NT2/D1 (cell line): ENCODE measurements around the gene RERE.

Source experiments
- DNase-seq: peaks from one replicate; pipeline ENCODE4 v3.0.0-alpha.2; 2011; ENCODE audit warnings: low read depth, low spot score
- H3K27me3 ChIP-seq: 2 replicates; pipeline ENCODE4 v1.6.0; 2011; ENCODE audit warnings: mild to moderate bottlenecking; ENCODE audit not compliant: insufficient read length, insufficient read depth
- H3K36me3 ChIP-seq: 2 replicates; pipeline ENCODE4 v1.6.1; 2011; ENCODE audit warnings: mild to moderate bottlenecking, low read length, mixed read lengths; ENCODE audit not compliant: insufficient read depth, insufficient read length
- H3K4me1 ChIP-seq: 2 replicates; pipeline ENCODE4 v1.5.1; 2011; ENCODE audit not compliant: insufficient read depth, insufficient read length
- H3K4me3 ChIP-seq: 2 replicates; pipeline ENCODE4 v1.5.1; 2011; ENCODE audit warnings: low read depth; ENCODE audit not compliant: insufficient read length
- H3K9ac ChIP-seq: 2 replicates; pipeline ENCODE4 v1.6.0; 2011; ENCODE audit warnings: low read depth; ENCODE audit not compliant: insufficient read length
- H3K9me3 ChIP-seq: 2 replicates; pipeline ENCODE4 v1.5.1; 2011; ENCODE audit warnings: mild to moderate bottlenecking, low read length; ENCODE audit not compliant: insufficient read depth
- SUZ12 ChIP-seq: IDR thresholded peaks from 2 replicates; pipeline ENCODE4 v1.6.1; 2011; ENCODE audit not compliant: insufficient read length, insufficient read depth; ENCODE audit errors: extremely low read depth
- YY1 ChIP-seq: IDR thresholded peaks from 2 replicates; pipeline ENCODE4 v1.6.1; 2011; ENCODE audit not compliant: insufficient read length, insufficient read depth
- ZNF274 ChIP-seq: IDR thresholded peaks from 2 replicates; pipeline ENCODE4 v1.6.1; 2011; ENCODE audit warnings: mild to moderate bottlenecking, low read depth, low read length

RERE gene

DNA sequence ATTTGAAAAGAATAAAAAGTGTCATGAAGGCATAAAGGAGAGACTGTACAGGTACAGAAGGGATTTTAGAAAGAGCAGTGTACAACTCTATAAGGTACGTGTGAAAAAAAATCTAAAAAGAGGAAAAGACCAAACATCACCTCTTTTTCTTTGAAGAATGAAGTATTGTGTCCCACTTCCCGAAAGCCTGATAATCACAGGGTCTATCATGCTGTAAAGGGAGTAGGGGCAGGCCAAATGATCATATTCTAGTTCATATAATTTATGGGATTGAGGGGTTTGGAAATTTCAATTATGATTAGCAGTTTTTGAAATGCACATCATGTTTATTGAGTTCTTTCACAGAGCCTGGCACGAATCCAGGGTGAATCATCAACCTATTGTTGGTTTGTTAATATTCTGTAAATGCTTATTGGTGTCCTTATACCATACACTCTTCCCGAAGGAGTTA lies 910 bp upstream of the RERE start:
- H3K36me3 ChIP-seq: no peaks in the 10 kb centered on the region
- no peaks in the 10 kb centered on the region for H3K4me1 ChIP-seq
- TF ChIP-seq YY1 (no peak), SUZ12 (no peak), ZNF274 (no peak)
- H3K9me3 ChIP-seq: no peaks in the 10 kb centered on the region
- peak overlapping the region; percentile 31 for H3K4me3 ChIP-seq
- no peaks in the 10 kb centered on the region for H3K27me3 ChIP-seq
- H3K9ac ChIP-seq: peak overlapping the region; percentile 65
- DNase-seq: no peak

DNA sequence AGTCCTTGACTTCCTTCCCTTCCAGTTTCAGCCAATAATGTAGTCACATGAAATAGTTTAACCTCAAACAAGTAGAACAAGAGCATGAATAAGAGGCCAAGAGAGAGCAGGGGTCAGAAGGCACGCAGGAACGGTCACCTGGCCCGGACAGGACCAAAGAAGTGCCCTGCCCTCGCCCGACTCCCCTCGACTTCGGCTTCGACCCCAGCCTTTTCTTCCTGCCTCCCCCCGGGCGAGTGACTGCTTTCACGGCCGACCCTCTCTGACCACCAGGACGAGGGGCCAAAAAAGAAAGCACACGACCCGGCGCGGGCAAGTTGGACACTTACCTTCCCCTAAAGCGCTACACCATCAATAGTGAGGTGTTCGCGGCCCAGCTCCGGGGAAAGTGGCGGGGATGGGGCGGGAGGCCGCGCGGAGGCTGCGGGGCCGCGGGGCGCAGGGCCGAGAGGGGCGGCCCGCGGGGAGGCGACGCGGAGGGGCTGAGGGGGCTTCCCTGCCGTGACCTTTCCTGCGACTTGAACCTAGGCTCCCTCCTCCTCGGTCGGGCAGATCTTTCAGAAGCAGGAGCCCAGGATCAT lies 519 bp downstream of the RERE start:
- H3K4me1 ChIP-seq: no peaks in the 10 kb centered on the region

DNA sequence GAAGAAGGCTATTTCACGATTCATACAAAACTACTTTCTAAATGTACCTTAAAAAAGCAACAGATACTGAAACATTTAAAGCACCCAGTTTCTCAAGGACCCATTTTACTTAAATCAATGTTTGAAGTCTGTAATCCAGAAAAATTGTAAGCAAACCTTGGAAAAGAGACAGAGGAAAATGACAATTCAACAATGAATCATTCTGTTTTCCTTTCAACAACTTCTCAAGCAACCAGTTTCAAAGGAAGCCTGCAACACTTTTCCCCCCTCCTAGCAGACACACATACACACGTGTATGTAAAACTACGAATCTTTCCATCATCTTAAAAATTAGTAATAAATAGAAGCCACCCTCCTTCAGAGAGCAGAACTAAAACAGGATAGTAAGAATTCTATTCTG lies 1.2 kb downstream of the RERE start:
- Histone ChIP-seq H3K36me3 (no peaks in the 10 kb centered on the region), H3K9ac (peak overlapping the region; percentile 90), H3K9me3 (no peaks in the 10 kb centered on the region), H3K4me3 (peak overlapping the region; percentile 66), H3K27me3 (no peaks in the 10 kb centered on the region), H3K4me1 (peaks cover 2% of the 10 kb centered on the region)
- TF ChIP-seq YY1 (no peak), SUZ12 (no peak), ZNF274 (no peak)
- no peak for DNase-seq

More for the DNA sequence above, 519 bp downstream of the RERE start:
- TF ChIP-seq YY1 (no peak), ZNF274 (no peak), SUZ12 (no peak)
- peak overlapping the region; percentile 90 for H3K9ac ChIP-seq
- no peaks in the 10 kb centered on the region for H3K9me3 ChIP-seq
- H3K4me3 ChIP-seq: peak overlapping the region; percentile 66
- H3K27me3 ChIP-seq: no peaks in the 10 kb centered on the region
- no peaks in the 10 kb centered on the region for H3K36me3 ChIP-seq
- no peak for DNase-seq

DNA sequence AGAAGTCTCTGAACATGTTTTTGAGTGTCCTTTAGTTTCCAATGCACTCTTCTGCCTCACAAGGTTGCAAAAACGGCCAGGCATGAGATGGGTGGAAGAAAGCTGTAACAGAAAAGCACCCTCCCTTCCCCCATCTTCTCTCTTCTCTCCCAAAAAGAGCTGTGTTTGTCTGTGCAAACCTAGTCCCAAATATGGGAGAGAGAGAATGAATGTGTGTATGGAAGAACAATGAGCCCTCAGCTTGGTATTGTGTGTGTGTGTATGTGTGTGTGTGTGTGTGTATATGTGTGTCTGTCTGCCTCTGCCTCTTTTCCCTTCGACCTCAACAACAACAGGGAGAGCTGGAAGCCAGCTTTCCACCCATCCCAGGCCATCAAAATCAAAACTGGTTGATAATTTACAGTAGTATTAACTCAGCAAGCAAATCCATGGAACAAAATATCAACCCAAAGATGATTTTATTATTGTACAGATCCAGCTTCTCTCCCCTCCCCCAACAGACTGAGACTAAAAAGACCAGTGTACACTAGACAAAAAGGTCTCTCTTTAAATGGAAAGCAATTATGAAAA lies 1.8 kb downstream of the RERE start:
- Histone ChIP-seq H3K9ac (peak overlapping the region; percentile 90), H3K36me3 (no peaks in the 10 kb centered on the region), H3K4me1 (peaks cover 2% of the 10 kb centered on the region), H3K4me3 (peak overlapping the region; percentile 66), H3K9me3 (no peaks in the 10 kb centered on the region), H3K27me3 (no peaks in the 10 kb centered on the region)
- TF ChIP-seq SUZ12: no peak
- no peak for TF ChIP-seq ZNF274
- TF ChIP-seq YY1: no peak
- no peak for DNase-seq

DNA sequence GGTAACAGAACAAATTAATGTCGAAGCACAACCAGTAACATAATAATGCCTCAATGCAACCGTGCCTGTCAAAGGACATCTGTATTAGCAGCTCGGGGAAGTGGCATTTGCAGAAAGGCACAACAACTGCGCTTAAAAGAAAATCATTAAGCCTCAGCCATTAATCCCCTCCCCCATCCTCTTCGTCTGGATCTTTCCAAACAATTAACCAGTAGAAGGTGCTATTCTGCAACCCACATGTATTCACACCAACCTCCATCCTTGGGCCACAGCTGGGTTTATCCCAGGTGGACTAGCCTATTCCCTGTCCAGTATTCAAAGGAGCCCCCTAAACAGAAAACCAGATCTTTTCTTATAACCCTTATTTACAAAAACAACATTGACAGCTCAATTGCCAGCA lies 2.6 kb downstream of the RERE start:
- Histone ChIP-seq H3K4me3 (no peak overlapping the region), H3K9me3 (no peaks in the 10 kb centered on the region), H3K27me3 (no peaks in the 10 kb centered on the region), H3K36me3 (no peaks in the 10 kb centered on the region), H3K9ac (no peak overlapping the region), H3K4me1 (peaks cover 2% of the 10 kb centered on the region)
- DNase-seq: no peak
- TF ChIP-seq YY1 (no peak), ZNF274 (no peak)

DNA sequence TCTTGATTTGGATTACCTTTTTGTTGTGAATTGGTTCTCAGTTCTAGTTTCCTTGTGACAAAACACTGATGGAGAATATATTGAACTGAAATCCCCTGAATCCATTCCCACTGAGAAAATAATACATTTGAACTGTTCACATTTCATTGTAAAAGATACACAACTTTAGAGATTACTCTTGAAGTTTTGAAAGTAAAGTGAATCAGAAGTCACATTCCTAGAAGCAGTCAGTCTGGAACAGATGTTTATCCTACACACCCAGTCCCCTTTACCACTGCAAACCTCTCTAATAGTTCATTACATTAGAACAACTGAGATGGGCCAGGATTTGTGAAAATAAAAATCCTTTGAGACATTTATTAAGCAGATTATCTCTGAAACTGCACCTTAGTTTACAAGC lies 3.4 kb downstream of the RERE start:
- TF ChIP-seq YY1 (no peak), ZNF274 (no peak), SUZ12 (no peak)
- Histone ChIP-seq H3K9ac (no peak overlapping the region), H3K36me3 (no peaks in the 10 kb centered on the region), H3K4me1 (peaks cover 2% of the 10 kb centered on the region), H3K9me3 (no peaks in the 10 kb centered on the region), H3K27me3 (no peaks in the 10 kb centered on the region), H3K4me3 (no peak overlapping the region)
- DNase-seq: no peak

DNA sequence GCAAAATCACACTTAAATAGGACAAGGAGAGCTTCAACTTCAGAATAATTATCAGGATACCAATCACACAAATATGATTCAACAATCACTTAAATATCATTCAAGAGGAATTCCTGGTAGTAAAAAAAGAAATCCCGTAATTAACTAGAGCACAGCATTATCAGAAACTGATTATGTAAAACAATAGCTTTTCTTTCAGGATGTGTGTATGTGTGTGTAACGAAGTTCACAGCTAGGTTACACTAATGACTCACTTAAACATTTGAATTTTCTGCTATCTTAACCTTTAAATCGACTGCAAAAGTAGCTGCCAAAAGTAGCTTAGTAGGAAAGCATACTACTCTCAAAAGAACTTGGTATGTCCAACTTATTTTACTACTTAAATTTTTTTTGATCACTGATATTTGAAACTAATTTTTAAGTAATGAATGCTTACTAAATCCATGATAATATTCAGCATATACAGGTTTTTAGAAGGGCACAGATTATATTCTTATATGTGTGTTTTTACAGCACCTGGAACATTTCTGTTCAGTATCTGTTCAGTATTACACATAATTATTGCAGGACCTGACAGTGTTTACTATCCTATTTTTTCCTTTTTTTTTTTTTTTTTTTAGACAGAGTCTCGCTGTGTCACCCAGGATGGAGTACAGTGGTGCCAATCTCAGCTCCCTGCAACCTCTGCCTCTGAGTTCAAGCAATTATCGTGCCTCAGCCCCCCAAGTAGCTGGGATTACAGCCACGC lies 4.2 kb downstream of the RERE start:
- no peaks in the 10 kb centered on the region for H3K9me3 ChIP-seq
- H3K4me1 ChIP-seq: peaks cover 2% of the 10 kb centered on the region
- TF ChIP-seq ZNF274 (no peak), YY1 (no peak), SUZ12 (no peak)
- H3K9ac ChIP-seq: no peak overlapping the region
- H3K27me3 ChIP-seq: no peaks in the 10 kb centered on the region
- no peak for DNase-seq
- H3K36me3 ChIP-seq: no peaks in the 10 kb centered on the region
- H3K4me3 ChIP-seq: no peak overlapping the region
